Liver (tissue), 9 donors: ENCODE measurements around the gene DNAI2. TPM values are rescaled to one million over a fixed set of nuclear protein-coding genes. Genes with fewer than 3 reads are reported as not detected.

Experiments used
- DNase-seq: peaks from one replicate; pipeline ENCODE4 v3.0.0-alpha.2; 2017; ENCODE audit warnings: low spot score
- H3K27ac ChIP-seq, 2 donors: one replicate each; pipeline ENCODE4 v1.7.0; 2013; ENCODE audit warnings: inconsistent platforms in 2 of 2, low read length in 2 of 2, control low read depth in 1 of 2, low read depth in 1 of 2, mild to moderate bottlenecking in 1 of 2
- H3K27me3 ChIP-seq, 4 donors: one replicate each; pipeline versions ENCODE4 v1.6.1 to v1.7.0; 2013; ENCODE audit warnings: low read length in 3 of 4, inconsistent platforms in 1 of 4, mild to moderate bottlenecking in 1 of 4, moderate library complexity in 1 of 4; ENCODE audit not compliant: control insufficient read depth in 4 of 4, insufficient read depth in 4 of 4
- H3K36me3 ChIP-seq, 4 donors: one replicate each; pipeline versions ENCODE4 v1.6.1 to v1.7.0; 2013; ENCODE audit warnings: low read length in 3 of 4, mild to moderate bottlenecking in 3 of 4, low read depth in 1 of 4, moderate library complexity in 1 of 4; ENCODE audit not compliant: control insufficient read depth in 4 of 4, insufficient read depth in 3 of 4
- H3K4me1 ChIP-seq, 4 donors: one replicate each; pipeline versions ENCODE4 v1.6.1 to v1.7.0; 2013; ENCODE audit warnings: low read length in 3 of 4, mild to moderate bottlenecking in 3 of 4, moderate library complexity in 1 of 4; ENCODE audit not compliant: control insufficient read depth in 4 of 4, insufficient read depth in 4 of 4
- H3K4me3 ChIP-seq, 3 donors: one replicate each; pipeline versions ENCODE4 v1.6.1 to v1.7.0; 2013; ENCODE audit warnings: low read length in 3 of 3, control low read depth in 1 of 3, low read depth in 1 of 3, mild to moderate bottlenecking in 1 of 3
- H3K9ac ChIP-seq, 2 donors: one replicate each; pipeline ENCODE4 v1.7.0; 2013; ENCODE audit warnings: low read length in 2 of 2, mild to moderate bottlenecking in 2 of 2, moderate library complexity in 2 of 2, control low read depth in 1 of 2, low read depth in 1 of 2
- H3K9me3 ChIP-seq, 4 donors: one replicate each; pipeline versions ENCODE4 v1.6.1 to v1.7.0; 2013; ENCODE audit warnings: low read length in 3 of 4; ENCODE audit not compliant: control insufficient read depth in 4 of 4
- EGR1 ChIP-seq, 2 donors: IDR thresholded peaks; 2 replicates each; pipeline ENCODE4 v1.6.1; 2016 to 2018; ENCODE audit warnings: antibody characterized with exemption in 2 of 2, low read depth in 2 of 2
- GABPA ChIP-seq, 2 donors: IDR thresholded peaks in 1 of 2; conservative IDR thresholded peaks in 1 of 2; 2 replicates each; pipeline ENCODE4 v1.6.1; 2016; ENCODE audit warnings: antibody characterized with exemption in 2 of 2, mild to moderate bottlenecking in 1 of 2, moderate library complexity in 1 of 2
- HNF4A ChIP-seq, 2 donors: conservative IDR thresholded peaks; 2 replicates each; pipeline ENCODE4 v1.6.1; 2016; ENCODE audit warnings: antibody characterized with exemption in 2 of 2, mild to moderate bottlenecking in 2 of 2
- HNF4G ChIP-seq: IDR thresholded peaks from 2 replicates; pipeline ENCODE4 v1.6.1; 2016; ENCODE audit warnings: antibody characterized with exemption
- JUND ChIP-seq, 2 donors: IDR thresholded peaks; 2 replicates each; pipeline ENCODE4 v1.6.1; 2016; ENCODE audit warnings: antibody characterized with exemption in 2 of 2
- NR2F2 ChIP-seq: IDR thresholded peaks from 2 replicates; pipeline ENCODE4 v1.6.1; 2016; ENCODE audit warnings: antibody characterized with exemption
- RAD21 ChIP-seq, 2 donors: IDR thresholded peaks; 2 replicates each; pipeline ENCODE4 v1.6.1; 2016; ENCODE audit warnings: antibody characterized with exemption in 2 of 2, mild to moderate bottlenecking in 2 of 2
- RXRA ChIP-seq, 2 donors: IDR thresholded peaks; 2 replicates each; pipeline ENCODE4 v1.6.1; 2017 to 2018; ENCODE audit warnings: antibody characterized with exemption in 2 of 2, mild to moderate bottlenecking in 1 of 2
- SP1 ChIP-seq: IDR thresholded peaks from 2 replicates; pipeline ENCODE4 v1.6.1; 2018; ENCODE audit warnings: antibody characterized with exemption, mild to moderate bottlenecking
- TAF1 ChIP-seq: conservative IDR thresholded peaks from 2 replicates; pipeline ENCODE4 v1.6.1; 2016; ENCODE audit warnings: antibody characterized with exemption, mild to moderate bottlenecking
- YY1 ChIP-seq: IDR thresholded peaks from 2 replicates; pipeline ENCODE4 v1.6.1; 2016; ENCODE audit warnings: antibody characterized with exemption, mild to moderate bottlenecking
- WGBS: extraction: QIAGEN DNeasy Blood & Tissue Kit; methylation state at CpG from one replicate; pipeline ENCODE4 v1.1.7; 2013; 5-methylcytosine and 5-hydroxymethylcytosine counted together
- polyA plus RNA-seq, 2 donors: library from polyadenylated mRNA; stranded (reverse) in 1 of 2; unstranded in 1 of 2; fragments of 200-250 nt in 1 of 2; fragments of >200 nt in 1 of 2; fragmentation: Nextera tagmentation in 1 of 2; extraction: Ambion mirVana in 1 of 2; gene quantifications; one replicate each; pipeline versions ENCODE4 v1.2.1 to v1.2.3, GENCODE V29; 2013 to 2015
- total RNA-seq, 2 donors: library from RNA; depleted of rRNA; stranded (reverse); fragments of >200 nt; gene quantifications; one replicate each; pipeline ENCODE4 v1.2.3, GENCODE V29; 2014
- TF ChIP-seq, protein P1 (sequence below): IDR thresholded peaks from 2 replicates; pipeline ENCODE4 v1.6.1; 2016; ENCODE audit warnings: antibody characterized with exemption, mild to moderate bottlenecking
- TF ChIP-seq, protein P2 (sequence below): fragments of 150-350 bp; IDR thresholded peaks from 2 replicates; pipeline ENCODE4 v1.5.1; 2017; ENCODE audit warnings: improper control_type of control experiment, low read depth, low read length; ENCODE audit not compliant: missing input control
- TF ChIP-seq, protein P3 (sequence below): IDR thresholded peaks from 2 replicates; pipeline ENCODE4 v1.6.1; 2016; ENCODE audit warnings: antibody characterized with exemption
- TF ChIP-seq, protein P4 (sequence below): IDR thresholded peaks from 2 replicates; pipeline ENCODE4 v1.6.1; 2016; ENCODE audit warnings: antibody characterized with exemption
- donor health status: healthy.
- donor health status: healthy.
- donor health status: healthy.
- donor health status: healthy.
- donor health status: healthy.

The DNAI2 gene
- total and polyA plus RNA-seq, 4 donors = not detected

DNA sequence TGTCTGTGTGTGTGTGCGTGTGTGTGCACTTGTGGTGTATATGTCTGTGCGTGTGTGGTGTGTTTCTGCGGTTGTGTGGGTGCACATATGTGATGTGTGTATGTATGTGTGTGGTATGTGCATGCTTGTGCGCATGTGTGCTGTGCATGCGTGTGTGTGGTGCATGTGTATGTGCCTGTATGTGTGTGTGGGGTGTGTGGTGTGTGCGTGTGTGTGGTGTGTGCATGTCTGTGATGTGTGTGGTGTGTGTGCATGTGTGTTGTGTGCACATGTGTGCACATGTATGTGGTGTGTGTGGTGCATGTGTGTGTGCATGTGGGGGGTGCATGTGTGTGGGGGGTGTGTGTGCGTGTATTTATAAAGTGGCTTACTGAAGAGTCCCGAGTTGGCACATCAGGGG lies 23.0 kb upstream of the DNAI2 start (continued):
- TF ChIP-seq, protein P1, sequence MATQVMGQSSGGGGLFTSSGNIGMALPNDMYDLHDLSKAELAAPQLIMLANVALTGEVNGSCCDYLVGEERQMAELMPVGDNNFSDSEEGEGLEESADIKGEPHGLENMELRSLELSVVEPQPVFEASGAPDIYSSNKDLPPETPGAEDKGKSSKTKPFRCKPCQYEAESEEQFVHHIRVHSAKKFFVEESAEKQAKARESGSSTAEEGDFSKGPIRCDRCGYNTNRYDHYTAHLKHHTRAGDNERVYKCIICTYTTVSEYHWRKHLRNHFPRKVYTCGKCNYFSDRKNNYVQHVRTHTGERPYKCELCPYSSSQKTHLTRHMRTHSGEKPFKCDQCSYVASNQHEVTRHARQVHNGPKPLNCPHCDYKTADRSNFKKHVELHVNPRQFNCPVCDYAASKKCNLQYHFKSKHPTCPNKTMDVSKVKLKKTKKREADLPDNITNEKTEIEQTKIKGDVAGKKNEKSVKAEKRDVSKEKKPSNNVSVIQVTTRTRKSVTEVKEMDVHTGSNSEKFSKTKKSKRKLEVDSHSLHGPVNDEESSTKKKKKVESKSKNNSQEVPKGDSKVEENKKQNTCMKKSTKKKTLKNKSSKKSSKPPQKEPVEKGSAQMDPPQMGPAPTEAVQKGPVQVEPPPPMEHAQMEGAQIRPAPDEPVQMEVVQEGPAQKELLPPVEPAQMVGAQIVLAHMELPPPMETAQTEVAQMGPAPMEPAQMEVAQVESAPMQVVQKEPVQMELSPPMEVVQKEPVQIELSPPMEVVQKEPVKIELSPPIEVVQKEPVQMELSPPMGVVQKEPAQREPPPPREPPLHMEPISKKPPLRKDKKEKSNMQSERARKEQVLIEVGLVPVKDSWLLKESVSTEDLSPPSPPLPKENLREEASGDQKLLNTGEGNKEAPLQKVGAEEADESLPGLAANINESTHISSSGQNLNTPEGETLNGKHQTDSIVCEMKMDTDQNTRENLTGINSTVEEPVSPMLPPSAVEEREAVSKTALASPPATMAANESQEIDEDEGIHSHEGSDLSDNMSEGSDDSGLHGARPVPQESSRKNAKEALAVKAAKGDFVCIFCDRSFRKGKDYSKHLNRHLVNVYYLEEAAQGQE = no peak
- TF ChIP-seq JUND (IDR thresholded peaks at IDR 0.05) (no peak), EGR1 (IDR thresholded peaks at IDR 0.05; ENCODE audit: low read depth in 2 of 2) (no peak), GABPA (IDR thresholded peaks at IDR 0.05 in 1 of 2, conservative IDR thresholded peaks at IDR 0.05 in 1 of 2) (no peak), HNF4A (conservative IDR thresholded peaks at IDR 0.05) (no peak)
- TF ChIP-seq, protein P2, sequence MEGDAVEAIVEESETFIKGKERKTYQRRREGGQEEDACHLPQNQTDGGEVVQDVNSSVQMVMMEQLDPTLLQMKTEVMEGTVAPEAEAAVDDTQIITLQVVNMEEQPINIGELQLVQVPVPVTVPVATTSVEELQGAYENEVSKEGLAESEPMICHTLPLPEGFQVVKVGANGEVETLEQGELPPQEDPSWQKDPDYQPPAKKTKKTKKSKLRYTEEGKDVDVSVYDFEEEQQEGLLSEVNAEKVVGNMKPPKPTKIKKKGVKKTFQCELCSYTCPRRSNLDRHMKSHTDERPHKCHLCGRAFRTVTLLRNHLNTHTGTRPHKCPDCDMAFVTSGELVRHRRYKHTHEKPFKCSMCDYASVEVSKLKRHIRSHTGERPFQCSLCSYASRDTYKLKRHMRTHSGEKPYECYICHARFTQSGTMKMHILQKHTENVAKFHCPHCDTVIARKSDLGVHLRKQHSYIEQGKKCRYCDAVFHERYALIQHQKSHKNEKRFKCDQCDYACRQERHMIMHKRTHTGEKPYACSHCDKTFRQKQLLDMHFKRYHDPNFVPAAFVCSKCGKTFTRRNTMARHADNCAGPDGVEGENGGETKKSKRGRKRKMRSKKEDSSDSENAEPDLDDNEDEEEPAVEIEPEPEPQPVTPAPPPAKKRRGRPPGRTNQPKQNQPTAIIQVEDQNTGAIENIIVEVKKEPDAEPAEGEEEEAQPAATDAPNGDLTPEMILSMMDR = no peak

DNA sequence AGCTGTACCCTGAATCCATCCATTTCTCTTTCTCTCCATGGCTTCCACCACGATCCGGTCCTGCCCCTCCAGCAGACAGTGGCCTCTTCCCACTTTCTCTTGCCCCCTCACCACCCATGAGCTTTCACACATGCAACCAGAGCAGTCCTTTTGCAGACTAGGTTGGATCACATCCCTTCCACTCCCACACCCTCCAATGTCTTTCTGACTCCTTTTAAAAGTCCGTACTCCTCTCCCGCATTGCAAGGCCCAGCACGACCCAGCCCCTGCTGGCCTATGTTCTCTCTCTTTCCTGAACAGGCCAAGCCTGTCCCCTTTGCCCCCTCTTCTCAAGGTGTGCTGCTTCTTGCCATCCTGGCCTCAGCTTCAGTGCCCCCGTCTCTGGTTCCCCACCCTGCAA lies 22.5 kb upstream of the DNAI2 start:
- no peak overlapping the region for H3K27ac ChIP-seq
- DNase-seq = no peak
- WGBS = 94% methylated on average over 6 of the region's 6 CpGs
- no peak overlapping the region for H3K4me3 ChIP-seq
- no peaks in the 10 kb centered on the region for H3K4me1 ChIP-seq
- no peak for TF ChIP-seq HNF4G
- TF ChIP-seq JUND (IDR thresholded peaks at IDR 0.05) = no peak
- TF ChIP-seq EGR1 (IDR thresholded peaks at IDR 0.05; ENCODE audit: low read depth in 2 of 2) = no peak
- no peak for TF ChIP-seq RXRA (IDR thresholded peaks at IDR 0.05)
- TF ChIP-seq, protein P3, sequence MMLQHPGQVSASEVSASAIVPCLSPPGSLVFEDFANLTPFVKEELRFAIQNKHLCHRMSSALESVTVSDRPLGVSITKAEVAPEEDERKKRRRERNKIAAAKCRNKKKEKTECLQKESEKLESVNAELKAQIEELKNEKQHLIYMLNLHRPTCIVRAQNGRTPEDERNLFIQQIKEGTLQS = no peak
- no peak for TF ChIP-seq YY1
- TF ChIP-seq, protein P2 = no peak
- no peak for TF ChIP-seq TAF1
- TF ChIP-seq NR2F2 = no peak
- no peak for TF ChIP-seq RAD21 (IDR thresholded peaks at IDR 0.05)
- TF ChIP-seq SP1 = no peak
- TF ChIP-seq, protein P4, sequence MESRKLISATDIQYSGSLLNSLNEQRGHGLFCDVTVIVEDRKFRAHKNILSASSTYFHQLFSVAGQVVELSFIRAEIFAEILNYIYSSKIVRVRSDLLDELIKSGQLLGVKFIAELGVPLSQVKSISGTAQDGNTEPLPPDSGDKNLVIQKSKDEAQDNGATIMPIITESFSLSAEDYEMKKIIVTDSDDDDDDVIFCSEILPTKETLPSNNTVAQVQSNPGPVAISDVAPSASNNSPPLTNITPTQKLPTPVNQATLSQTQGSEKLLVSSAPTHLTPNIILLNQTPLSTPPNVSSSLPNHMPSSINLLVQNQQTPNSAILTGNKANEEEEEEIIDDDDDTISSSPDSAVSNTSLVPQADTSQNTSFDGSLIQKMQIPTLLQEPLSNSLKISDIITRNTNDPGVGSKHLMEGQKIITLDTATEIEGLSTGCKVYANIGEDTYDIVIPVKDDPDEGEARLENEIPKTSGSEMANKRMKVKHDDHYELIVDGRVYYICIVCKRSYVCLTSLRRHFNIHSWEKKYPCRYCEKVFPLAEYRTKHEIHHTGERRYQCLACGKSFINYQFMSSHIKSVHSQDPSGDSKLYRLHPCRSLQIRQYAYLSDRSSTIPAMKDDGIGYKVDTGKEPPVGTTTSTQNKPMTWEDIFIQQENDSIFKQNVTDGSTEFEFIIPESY = no peak
- TF ChIP-seq, protein P1 = no peak
- H3K9me3 ChIP-seq = no peaks in the 10 kb centered on the region
- H3K27me3 ChIP-seq = no peaks in the 10 kb centered on the region
- H3K9ac ChIP-seq = no peak overlapping the region
- no peaks in the 10 kb centered on the region for H3K36me3 ChIP-seq
